ENCODE results near the gene NSMF.

- TF ChIP-seq POLR2A (IDR thresholded peaks at IDR 0.05; ENCODE audit: low read length) (no peak), GATA1 (IDR thresholded peaks at IDR 0.05; ENCODE audit: low read depth, low read length) (no peak)
Observed at GRCh38 chr9:137486141-137486490, 27.0 kb upstream of the NSMF start.

Data from erythroblast (primary cell).